WI38 (cell line): ENCODE measurements around the gene NMU.

Experiments
- H3K4me3 ChIP-seq: 2 replicates; pipeline ENCODE4 v1.5.1; 2011; ENCODE audit warnings: low read depth, mild to moderate bottlenecking, control low read depth, low read length
- CTCF ChIP-seq: IDR thresholded peaks from 2 replicates; pipeline ENCODE4 v1.5.1; 2012; ENCODE audit warnings: low read depth, mild to moderate bottlenecking, control low read depth, low read length

NMU gene

GRCh38 chr4:55671667-55672066 is 35.6 kb upstream of the NMU start:
- no peak overlapping the region for H3K4me3 ChIP-seq
- no peak for TF ChIP-seq CTCF

DNA sequence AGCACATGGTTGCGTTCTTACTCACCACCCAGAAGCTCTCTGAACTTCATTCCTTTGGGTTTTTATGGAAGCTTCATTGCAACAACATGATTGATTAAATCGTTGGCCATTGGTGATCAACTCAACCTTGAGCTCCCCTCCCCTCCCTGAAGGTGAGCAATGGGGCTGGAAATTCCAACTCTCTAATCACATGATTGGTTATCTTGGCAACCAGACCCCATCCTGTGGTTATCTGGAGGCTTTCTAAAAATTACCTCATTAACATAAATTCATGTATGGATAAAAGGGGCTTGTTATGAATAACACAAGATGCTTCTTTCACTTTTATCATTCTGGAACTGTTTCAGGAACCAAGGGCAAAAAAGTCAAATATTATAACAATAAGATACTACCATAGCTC is 34.6 kb upstream of the NMU start:
- no peak overlapping the region for H3K4me3 ChIP-seq
- no peak for TF ChIP-seq CTCF

DNA sequence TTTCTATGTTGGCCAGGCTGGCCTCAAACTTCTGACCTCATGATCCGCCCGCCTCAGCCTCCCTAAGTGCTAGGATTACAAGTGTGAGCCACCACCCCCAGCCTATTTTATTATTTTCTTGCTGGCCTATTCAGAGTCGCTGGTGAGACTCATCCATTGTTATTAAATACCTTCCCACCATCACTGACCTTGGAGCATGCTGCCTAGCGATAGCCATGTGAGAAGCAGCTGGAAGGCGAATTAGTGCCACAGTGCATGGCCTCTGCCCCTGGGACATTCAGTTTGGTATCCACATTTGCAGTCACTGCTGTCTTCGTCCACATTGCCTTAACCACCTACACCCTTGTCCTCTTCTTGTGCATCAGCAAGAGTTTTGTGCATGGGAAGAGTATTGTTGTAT is 32.4 kb upstream of the NMU start:
- no peak overlapping the region for H3K4me3 ChIP-seq
- TF ChIP-seq CTCF, result no peak

- TF ChIP-seq CTCF, result no peak
Observed at GRCh38 chr4:55666535-55666934, 30.4 kb upstream of the NMU start.

GRCh38 chr4:55663145-55663544 is 27.0 kb upstream of the NMU start:
- H3K4me3 ChIP-seq, result no peak overlapping the region
- no peak for TF ChIP-seq CTCF

More at GRCh38 chr4:55666535-55666934, 30.4 kb upstream of the NMU start:
- H3K4me3 ChIP-seq, result no peak overlapping the region

DNA sequence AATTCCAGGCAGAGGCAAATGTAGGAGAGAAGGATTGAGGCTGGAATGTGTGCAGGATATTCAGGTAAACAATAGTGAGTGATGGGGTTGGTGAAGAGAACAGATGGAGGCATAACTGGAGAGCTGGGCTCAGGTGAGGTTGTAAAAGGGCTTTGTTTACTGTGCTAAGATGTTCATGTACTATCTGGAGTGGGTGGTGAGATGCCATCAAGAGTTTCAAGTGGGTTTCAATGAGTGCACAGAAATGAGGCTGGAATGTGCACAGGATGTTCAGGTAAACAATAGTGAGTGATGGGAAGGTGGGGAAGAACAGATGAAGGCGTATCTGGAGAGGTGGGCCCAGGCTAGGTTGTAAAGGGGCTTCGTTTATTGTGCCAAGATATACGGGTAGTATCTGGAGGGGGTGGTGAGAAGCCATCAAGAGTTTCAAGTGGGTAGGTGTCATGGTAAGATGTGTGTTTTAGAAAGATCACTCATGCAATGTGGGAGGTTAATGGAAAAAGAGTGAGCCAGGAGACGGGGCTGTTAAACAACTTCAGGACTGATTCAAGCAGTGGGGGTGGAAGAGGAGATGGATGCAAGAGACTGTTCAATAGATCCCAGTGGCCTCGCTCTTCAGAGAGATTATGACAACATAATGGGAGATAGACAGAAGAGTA is 25.4 kb upstream of the NMU start:
- no peak for TF ChIP-seq CTCF
- H3K4me3 ChIP-seq, result no peak overlapping the region

DNA sequence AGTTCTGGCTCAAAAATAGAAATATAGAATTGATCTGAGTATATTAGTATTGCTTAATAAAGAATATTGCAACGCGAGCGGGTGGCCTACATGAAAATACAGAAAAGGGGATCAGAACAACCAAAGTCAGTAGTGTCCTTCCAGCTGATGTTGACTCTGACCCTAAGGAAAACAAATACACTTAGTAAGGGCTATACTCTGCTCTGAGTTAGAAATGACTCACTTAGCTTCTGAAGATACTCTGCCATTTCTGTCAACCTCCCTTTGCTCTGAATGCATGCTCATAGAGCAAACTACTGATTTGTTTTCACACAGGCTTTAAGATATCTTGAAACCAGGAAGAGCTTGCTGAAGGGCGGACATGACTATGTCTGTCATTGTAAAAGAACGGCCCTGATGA is 22.6 kb upstream of the NMU start:
- no peak overlapping the region for H3K4me3 ChIP-seq
- TF ChIP-seq CTCF, result no peak
